WTC11 (cell line): ENCODE results near the gene TBX15.

Experiments used
- NR2C2 ChIP-seq: sonication (generic); formaldehyde crosslinking; IDR thresholded peaks from 2 replicates; pipeline ENCODE4 v1.8.0; 2022; ENCODE audit warnings: mild to moderate bottlenecking, missing genetic modification reagents
- TF ChIP-seq, protein P1 (sequence below): sonication (generic); formaldehyde crosslinking; IDR thresholded peaks from 2 replicates; pipeline ENCODE4 v1.8.1; 2023; ENCODE audit warnings: mild to moderate bottlenecking, missing genetic modification reagents, moderate library complexity
- TF ChIP-seq, protein P2 (sequence below): sonication (generic); formaldehyde crosslinking; IDR thresholded peaks from 2 replicates; pipeline ENCODE4 v1.8.0; 2023; ENCODE audit warnings: missing genetic modification reagents
- TF ChIP-seq, protein P3 (sequence below): fragments of 200-600 bp; IDR thresholded peaks from 2 replicates; pipeline ENCODE4 v1.8.0; 2022; ENCODE audit warnings: antibody characterized with exemption

DNA sequence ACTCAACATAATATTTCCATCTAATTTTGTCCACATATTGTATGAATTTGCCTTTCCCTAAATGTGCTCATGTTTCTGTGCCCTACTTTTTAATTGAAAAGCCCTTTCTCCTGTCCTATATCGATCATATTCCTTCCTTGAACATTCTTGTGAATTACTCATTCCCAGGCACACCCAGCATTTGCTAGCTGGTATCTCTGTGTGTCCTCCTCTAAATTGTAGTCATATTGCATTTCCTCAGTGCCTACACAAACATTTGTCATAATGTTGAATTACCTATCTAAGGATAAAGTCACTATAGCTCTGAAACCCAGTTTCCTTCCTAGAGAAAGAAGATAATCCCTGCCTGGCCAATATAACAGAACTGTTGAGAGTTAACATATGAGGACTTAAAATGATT, 39.6 kb upstream of the TBX15 start:
- TF ChIP-seq, protein P1, sequence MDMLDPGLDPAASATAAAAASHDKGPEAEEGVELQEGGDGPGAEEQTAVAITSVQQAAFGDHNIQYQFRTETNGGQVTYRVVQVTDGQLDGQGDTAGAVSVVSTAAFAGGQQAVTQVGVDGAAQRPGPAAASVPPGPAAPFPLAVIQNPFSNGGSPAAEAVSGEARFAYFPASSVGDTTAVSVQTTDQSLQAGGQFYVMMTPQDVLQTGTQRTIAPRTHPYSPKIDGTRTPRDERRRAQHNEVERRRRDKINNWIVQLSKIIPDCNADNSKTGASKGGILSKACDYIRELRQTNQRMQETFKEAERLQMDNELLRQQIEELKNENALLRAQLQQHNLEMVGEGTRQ (CRISPR knock-in tag): no peak
- no peak for TF ChIP-seq NR2C2 (CRISPR knock-in tag)
- TF ChIP-seq, protein P2, sequence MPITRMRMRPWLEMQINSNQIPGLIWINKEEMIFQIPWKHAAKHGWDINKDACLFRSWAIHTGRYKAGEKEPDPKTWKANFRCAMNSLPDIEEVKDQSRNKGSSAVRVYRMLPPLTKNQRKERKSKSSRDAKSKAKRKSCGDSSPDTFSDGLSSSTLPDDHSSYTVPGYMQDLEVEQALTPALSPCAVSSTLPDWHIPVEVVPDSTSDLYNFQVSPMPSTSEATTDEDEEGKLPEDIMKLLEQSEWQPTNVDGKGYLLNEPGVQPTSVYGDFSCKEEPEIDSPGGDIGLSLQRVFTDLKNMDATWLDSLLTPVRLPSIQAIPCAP (CRISPR knock-in tag): no peak
- TF ChIP-seq, protein P3, sequence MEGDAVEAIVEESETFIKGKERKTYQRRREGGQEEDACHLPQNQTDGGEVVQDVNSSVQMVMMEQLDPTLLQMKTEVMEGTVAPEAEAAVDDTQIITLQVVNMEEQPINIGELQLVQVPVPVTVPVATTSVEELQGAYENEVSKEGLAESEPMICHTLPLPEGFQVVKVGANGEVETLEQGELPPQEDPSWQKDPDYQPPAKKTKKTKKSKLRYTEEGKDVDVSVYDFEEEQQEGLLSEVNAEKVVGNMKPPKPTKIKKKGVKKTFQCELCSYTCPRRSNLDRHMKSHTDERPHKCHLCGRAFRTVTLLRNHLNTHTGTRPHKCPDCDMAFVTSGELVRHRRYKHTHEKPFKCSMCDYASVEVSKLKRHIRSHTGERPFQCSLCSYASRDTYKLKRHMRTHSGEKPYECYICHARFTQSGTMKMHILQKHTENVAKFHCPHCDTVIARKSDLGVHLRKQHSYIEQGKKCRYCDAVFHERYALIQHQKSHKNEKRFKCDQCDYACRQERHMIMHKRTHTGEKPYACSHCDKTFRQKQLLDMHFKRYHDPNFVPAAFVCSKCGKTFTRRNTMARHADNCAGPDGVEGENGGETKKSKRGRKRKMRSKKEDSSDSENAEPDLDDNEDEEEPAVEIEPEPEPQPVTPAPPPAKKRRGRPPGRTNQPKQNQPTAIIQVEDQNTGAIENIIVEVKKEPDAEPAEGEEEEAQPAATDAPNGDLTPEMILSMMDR: no peak
